NCI-H1694 treated with DMSO at 0.1 percent for 48 hours (cell line): Measurements from ENCODE around the gene MACO1.
A peak's percentile ranks its signal among the peaks of the same experiment; 100 is the strongest.
"Not testable (repeated sequence)": the region's sequence is repeated elsewhere in the genome, so short reads cannot be mapped to it uniquely, and the experiment has no call there.

Experiments
- DNase-seq: peaks from one replicate; lab custom pipeline; 2025; lab: John Stamatoyannopoulos, UW

MACO1 gene, protein sequence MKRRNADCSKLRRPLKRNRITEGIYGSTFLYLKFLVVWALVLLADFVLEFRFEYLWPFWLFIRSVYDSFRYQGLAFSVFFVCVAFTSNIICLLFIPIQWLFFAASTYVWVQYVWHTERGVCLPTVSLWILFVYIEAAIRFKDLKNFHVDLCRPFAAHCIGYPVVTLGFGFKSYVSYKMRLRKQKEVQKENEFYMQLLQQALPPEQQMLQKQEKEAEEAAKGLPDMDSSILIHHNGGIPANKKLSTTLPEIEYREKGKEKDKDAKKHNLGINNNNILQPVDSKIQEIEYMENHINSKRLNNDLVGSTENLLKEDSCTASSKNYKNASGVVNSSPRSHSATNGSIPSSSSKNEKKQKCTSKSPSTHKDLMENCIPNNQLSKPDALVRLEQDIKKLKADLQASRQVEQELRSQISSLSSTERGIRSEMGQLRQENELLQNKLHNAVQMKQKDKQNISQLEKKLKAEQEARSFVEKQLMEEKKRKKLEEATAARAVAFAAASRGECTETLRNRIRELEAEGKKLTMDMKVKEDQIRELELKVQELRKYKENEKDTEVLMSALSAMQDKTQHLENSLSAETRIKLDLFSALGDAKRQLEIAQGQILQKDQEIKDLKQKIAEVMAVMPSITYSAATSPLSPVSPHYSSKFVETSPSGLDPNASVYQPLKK

DNA sequence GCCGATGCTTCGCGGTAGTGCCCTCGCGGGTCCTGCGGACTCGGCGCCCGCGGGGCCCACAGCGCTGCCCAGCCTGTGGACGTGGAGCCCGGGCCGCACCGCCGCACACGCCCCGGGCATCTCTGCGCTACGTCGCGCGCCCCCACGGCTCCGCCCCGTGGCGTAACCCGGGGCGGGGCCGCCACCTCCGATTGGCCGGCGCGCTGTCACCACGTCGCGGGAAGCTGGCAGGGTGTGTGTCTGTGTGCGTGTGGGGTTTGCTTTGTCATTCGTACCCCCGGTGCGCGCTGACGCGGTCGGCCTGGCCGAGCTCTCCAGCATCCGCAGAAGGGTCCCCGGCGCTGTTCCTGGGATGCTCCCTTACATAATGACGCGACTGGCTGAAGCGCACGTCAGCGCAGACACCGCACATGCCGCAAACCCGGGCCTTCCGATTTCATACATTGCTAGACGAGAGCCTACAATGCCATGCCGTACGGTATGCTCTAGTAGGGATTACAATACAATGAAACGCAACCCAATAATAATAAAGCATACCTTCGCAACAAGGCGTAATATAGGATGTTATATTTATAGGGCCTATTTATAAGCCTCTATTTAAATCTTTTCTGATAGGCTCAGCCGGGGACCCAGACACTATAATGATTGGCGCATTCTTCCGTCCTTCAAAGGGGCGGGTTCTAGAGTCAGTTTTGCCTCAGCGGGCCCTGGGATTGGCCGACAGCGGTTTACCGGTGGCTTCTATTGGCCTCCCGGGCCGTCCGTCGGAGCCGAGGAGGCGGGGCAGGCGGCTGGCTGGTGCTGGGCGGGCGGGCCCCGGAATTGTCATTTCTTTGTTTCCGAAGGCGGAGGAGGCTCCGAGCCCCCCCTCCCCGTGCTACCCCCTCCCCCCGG is at the start of gene MACO1:
MACO1 (plus strand) TSS at position 825 of the 894 bp plus-strand sequence. CDS start 202 bp downstream, outside the sequence.
- peak; percentile 90 for DNase-seq

DNA sequence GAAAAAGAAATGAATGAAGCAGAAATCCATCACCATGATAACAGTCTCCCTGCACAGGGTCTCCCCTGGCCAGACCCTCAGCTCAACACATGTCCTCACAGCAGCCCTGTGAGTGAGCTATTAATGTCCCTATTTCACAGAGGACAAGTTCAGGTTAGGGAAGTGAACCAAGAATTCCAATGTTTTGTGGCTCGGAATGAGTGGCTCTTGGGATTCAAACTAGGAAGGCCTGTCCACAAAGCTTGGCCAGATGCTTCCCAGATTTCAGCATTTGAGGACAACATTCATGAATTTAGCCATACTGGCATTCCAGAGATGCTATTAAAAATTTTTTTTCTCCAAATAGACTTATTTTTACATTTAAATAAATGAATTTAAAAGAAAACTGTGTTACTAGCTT is 48.2 kb upstream of the MACO1 start:
- not testable (repeated sequence) for DNase-seq

DNA sequence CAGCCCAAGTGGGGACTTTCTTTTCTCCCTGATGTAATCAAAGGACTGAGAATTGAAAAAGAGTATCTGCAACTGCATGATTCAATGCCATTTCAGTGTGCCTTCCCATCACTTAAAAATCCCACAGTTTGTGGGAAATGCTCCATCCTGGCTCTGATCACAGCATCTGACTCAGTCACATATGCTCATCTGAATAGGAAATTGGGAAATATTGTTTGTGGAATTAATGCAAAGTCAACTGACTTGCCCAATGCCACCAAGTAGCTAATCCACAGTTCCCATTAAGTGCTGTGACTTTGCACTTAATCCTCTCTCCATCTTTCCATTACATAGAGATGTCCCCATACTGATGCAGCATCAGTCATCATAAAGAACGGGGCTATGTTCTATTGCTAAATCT is 47.6 kb upstream of the MACO1 start:
- not testable (repeated sequence) for DNase-seq

DNA sequence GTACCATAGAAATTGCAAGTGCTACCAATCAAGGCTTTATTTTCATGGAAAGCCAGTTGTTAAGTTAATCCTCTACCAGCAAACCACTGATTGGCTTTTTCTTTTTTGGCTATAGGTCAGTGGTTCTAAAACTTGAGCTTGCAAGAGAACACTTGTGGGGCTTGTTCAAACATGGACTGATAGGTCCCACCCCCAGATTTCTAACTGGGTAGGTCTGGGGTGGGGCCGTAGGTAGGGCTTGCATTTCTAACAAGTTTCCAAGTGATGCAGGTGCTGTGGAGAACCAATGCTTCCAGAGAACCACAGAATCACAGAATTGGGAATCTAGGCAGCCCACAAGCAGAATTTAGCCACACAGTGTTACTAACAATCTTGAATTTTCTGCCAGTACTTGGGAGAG is 46.8 kb upstream of the MACO1 start:
- not testable (repeated sequence) for DNase-seq

DNA sequence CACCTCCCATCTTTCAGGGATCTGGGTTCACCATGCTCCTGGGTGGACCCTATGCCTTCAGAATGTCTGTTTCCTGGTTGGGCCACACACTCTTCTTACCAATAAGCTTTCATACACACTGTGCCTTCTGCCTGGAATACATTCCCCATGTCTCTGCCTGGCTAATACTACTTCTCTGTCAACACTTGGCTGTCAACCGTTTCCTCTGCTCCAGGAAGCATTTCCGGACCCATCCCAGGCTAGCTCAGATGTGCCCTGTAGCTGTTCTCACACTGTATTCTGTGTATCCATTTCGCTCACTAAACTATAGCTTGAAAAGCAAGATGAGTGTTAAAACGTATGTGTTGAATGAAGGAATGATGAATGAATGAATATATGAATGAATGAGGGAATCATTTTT is 43.6 kb upstream of the MACO1 start:
- not testable (repeated sequence) for DNase-seq

DNA sequence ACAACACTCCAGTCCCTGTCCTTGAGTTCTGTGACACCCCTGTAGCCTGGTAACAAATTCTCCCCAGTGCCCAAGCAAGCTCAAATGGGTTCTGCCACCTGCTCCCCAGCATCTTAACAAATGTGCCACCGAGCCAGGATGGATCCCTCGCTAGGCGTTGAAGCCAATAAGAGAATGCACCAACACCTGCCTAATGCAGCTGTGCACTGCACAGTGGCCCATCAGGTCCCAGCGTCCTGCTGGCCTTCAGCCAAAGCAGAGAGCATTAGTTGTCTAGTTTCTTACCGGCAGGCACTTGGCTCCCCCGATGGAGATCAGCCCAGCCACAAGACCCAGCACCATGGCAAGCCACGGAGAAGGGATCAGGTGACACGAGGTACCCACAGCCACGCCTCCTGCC is 42.0 kb upstream of the MACO1 start:
- DNase-seq = not testable (repeated sequence)

DNA sequence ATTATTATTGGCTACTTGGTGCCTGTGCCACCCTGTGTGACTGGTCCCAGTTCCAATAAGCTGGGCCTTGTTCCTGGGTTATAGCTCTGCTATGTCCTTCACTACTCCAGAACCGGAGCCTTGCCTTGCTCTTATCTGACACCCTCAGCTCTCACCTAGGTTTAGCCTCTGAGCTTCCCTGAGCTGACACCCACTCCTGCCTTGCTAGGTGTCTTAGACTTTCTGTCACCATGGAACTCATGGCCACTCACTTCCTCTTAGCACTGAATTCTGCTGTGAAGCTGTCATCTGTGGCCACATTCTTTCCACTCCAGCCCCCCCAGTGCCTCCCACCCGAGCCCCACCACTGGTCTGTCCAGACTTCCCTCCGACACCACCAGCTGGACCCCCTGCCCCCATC is 41.0 kb upstream of the MACO1 start:
- DNase-seq = not testable (repeated sequence)

DNA sequence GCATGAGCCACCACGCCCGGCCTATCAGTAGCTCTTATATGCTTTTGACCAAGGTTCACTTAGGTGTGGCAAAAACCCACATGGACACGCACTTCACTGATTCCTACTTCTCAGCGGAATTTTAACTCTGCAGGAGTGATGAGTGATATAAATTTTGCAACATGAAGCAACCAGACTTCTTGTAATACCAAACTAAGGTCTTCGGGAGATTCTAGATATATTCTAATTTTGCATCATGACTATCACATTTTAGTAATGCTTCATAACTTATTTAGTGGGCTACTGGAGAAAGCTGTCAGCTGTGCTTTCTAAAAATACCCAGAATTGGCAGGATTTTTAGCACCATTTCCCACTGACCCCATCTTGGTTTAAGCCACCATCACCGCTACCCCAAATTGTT is 37.9 kb upstream of the MACO1 start:
- no peak for DNase-seq

DNA sequence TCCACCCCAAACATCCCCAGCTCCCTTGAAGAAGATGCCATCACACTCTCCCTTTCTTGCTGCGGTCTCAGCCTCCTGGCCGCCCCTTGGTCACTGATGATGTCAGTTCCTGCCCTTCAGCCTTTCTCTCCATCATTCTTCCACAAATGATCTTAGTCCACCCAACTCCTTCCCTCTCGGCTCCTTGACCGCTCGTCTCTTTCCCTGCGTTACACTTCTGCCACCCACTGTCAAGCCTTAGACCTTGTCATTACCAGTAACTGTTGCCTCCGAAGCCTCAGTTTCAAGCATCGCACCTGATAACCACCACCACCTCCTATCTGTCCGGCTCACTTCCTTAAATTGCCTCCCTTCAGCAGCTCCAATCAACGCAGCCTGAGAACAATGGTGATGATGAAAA is 33.1 kb upstream of the MACO1 start:
- DNase-seq = not testable (repeated sequence)

DNA sequence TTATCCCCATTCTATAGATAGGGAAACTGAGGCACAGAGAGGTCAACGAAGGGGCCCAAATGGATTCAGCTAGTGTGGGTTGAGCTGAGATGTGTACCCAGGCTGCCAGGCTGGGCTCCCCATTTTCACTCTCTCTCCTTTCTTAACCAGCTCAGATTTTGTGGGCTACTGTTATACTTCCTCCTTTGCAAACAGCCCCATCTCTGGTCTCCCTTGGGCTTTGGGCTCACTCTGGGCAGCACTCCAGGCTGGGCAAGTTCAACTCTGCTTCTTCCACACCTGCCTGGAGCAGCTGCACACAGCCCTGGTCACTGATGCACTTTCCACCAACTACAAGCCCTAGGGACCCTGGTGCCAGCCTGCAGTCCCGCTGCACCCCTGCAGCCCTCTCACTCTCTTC is 32.6 kb upstream of the MACO1 start:
- DNase-seq = not testable (repeated sequence)

DNA sequence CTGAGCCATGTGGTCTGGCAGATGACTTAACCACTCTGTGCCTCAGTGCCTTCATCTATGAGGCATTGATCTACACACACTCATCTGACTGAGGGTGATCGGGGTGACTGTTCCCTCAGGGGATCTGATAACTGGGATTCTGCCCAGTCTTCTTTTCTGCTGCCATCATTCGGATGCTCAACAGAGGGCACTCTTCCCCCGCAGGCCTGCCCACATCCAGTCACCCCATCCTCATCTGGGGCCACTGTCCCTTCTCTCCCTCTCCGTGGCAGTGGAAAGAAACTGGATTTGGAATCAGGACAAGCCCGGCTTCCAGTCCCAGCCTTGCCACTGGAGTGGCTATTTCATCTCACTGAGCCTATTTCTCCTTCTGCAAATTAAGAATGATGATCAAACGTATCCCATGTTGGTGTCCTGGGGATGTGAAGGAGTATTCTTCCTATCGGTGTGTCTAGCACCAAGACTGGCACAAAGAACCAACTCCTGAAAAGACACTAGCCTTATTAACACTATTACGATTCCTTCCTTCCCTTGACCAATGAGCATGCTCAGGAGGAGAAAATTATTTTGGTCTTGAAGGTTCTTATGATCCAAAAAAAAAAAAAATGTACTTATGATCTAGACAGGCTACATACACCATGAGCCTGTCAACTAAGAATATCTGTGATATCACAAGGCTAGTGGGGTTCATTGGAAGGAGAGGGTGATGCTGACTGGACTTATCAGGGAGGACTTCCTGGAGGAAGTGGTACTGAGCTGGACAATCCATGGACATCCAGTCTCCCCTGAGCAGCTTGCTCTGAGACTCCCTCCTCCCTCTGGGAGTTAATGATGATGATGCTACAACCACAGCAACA is 27.5 kb upstream of the MACO1 start:
- not testable (repeated sequence) for DNase-seq

DNA sequence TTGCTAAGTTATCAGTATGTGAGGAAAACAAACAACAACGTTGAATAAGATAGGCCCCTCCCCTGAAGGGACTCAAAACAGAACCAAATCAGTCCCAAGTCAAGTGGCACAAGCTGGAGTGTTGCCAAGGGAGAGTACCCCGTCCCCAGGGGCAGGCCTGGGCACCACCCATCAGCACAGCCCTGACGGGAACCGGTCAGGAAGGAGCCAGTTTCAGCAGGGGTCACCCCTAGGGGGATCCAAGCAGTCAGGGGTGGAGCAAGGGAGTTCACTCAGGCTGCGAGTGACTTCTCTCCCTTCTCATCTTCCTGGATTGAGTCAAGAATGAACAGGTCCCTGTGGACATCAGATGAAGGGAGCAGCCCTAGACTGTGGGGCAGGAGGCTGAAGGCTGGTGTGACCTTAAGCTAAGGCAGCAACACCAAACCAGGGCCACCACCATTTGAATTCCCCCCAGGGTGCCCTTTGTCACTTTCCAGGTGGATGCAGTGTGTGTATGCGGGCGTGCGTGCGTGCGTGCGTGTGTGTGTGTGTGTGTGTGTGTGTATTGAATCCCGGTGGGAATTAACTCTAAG is 24.9 kb upstream of the MACO1 start:
- not testable (repeated sequence) for DNase-seq

DNA sequence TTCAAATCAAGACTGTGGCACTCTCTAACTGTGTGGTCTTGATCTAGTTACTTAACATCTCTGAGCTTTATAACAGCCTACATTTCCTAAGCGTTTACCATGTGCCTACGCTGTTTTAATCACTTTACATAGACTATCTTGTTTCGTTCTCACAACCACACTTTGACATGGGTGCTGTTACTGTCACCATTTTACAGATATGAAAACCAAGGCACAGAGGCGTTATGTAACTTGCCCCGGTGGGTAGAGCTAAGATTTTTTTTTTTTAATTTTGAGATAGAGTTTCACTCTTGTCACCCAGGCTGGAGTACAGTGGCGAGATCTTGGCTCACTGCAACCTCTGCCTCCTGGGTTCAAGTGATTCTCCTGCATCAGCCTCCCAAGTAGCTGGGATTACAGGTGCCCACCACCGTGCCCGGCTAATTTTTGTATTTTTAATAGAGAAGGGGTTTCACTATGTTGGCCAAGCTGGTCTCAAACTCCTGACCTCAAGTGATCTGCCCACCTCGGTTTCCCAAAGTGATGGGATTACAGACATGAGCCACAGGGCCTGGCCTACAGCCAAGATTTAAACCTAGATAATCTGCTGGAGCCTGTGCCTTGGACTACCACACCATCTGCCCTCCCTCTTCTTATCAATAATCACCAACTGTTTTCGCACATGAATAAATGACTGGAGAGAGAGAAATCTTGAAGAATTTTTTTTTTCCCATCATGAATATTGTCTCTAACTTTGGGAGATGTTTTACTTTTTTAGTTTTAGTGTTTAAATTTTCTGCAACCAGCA is 20.9 kb upstream of the MACO1 start:
- not testable (repeated sequence) for DNase-seq

DNA sequence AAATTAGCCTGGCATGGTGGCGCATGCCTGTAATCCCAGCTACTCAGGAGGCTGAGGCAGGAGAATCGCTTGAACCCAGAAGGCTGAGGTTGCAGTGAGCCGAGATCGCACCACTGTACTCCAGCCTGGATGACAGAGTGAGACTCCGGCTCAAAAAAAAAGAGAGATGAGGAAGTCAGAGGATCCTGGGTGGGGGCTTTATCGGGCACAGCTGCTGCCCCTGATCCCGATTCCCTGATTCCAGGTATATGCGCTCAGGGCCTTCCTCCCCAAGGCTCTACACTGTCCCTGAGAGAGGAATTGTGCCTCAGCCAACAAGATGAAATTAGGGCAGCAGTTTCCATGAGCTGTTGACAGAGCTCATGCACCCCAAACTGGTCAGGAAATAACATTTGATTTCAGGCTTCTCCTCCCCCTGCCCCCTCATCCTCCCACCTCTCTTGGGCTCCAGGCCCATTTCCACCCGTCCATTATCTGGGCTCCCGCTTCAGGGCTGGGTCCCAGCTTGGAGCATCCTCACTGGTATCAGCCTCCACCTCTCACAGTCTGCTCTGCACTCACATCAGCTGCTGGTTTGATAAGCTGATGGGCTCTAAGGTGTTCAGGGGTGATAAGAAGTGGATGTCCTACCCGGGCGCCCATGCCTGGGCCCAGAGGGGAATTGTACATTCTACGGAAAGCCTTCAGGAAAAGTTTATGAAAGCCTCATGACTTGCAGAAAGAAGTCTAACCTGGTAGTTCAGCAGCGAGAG is 17.6 kb upstream of the MACO1 start:
- not testable (repeated sequence) for DNase-seq

DNA sequence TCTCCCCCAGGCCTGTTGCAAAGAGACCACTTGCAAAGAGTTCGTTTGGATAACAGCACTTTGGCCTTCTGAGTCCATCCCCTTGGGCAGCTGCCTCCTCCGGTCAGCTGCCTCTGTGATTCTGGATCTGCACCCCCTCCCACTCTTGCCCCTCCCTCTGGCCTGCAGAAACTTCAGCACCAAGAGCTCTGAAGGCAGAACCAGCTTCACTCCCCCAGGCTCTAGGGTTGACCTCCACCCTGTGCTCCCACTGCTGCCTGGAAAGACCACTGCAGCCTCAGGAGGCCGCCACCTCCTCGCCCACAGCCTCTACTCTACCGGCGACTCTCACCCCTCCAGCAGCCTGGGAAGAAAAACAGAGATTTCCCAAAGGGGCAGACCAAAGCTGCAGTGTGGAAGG is 16.5 kb upstream of the MACO1 start:
- DNase-seq = not testable (repeated sequence)

DNA sequence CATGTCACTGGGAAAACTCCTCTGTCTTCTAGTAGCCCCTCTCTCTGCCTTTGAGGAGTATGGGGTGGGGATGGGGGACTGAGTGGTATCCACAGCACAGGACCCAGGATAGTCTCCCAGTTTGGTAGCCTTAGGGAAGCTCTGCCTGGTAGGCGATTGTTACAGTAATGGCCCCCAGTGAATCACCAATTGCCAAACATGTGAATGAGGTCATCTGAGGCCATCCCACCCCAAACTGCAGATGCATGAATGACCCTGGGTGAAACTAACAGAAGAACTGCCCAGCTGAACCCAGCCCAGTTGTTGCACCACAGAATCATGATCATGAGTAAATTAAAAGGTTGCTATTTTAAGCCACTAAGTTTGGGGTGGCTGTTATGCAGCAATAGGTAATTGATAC is 16.1 kb upstream of the MACO1 start:
- DNase-seq = not testable (repeated sequence)

DNA sequence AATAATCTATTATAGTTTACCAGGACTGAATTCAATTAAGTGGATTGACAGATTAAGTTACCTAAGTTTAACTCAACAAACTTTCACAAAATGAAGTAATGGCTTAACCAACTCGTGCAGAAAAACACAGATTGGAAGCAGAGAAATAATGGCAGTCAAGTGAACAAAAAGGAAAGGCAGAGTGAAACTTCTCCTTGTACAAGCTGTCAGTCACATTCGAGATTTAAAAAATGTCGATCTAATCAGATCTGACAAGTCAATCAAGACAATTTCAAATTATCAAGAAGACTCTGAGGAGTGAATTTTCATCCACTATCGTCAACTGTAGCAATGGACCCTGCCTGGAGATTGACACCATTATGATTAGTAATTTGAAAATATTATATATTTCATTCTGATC is 13.4 kb upstream of the MACO1 start:
- DNase-seq = not testable (repeated sequence)

DNA sequence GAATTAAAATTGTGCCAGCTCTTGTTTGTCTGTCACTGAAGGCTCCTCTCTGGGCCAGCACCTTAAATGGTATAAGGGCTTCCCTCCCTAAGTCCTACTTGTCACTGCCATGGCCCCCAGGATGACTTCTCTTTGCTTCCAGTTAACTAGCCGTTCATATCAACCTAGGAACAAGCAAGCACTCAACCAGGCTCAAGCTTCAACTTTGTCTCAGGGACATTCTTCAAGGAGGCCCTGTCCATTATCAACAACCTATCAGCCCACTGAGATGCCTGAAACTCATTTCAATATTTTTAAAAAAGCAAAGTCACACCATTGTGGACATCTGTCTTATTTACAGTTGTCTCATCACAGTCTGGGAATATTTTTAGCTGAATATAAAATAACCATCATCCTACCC is 11.4 kb upstream of the MACO1 start:
- DNase-seq = not testable (repeated sequence)

DNA sequence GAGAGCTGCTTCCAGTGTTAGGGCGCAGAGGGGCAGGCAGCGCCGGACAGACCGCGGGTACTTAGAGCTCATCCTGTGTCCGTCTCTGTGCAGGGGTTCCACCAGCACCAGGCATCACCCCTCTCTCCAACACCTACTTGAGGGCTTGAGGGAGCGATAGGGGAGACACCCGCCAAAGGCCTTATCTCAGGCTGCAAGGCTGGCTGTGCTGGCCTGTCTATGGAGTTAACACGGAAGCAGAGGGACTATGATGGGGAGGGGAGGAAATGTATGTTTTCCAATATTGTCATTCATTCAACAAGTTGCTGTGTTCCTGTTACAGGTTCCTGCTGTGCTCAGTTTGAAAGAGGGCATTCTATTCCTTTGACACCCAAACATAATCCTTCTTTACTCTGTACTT is 10.0 kb upstream of the MACO1 start, which contains the start of gene RHCE:
RHCE (minus strand) TSS at position 111 of the 400 bp plus-strand sequence; CDS start at position 72, 39 bp downstream.
- DNase-seq = not testable (repeated sequence)
